SIG-M5 treated with dmso at 0.1 percent for 504 hours (cell line): ENCODE results near the gene CALHM1.
"Not testable (repeated sequence)": the region's sequence is repeated elsewhere in the genome, so short reads cannot be mapped to it uniquely, and the experiment has no call there.

ENCODE experiments used
- DNase-seq: peaks from one replicate; lab custom pipeline; 2025; ENCODE audit not compliant: unreplicated experiment; lab: John Stamatoyannopoulos, UW

The CALHM1 gene

DNA sequence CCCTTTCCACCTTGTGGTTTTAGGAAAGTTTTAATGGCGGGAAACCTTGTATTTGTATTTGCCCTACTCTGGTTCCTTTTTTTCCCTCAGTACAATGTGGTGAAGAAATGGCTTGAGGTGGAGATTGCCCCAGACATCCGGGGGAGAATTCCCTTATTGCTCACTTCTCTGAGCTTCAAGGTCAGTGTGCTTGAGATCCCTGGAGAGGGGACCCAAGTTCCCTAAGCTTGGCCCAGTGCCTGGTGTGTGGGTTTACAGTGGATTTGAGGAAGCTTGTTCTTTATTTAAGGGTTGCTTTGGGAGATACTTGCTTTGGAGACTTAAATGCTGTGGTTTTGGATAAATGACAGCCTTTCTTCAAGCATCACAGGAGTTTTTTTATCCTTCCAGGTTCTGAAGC lies 24.8 kb downstream of the CALHM1 start:
- DNase-seq = no peak

DNA sequence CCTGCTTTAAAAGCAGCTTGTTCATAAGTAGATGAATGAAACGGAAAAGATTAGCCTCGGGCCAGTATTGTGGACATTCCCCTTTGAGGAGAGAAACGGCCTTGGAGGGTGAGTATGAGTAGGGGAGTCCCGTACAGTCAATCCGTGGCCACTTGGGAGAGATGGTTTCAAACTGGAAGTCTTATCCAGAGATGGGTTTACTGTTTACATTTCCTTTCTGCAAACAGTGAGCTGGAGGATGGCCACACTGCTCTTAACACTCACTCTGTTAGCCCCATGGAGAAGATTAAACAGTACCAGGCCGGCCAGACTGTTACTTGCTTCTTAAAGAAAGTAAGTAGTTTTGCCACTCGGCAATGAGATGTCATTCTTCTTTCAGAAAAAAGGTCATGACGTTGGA lies 26.8 kb downstream of the CALHM1 start:
- DNase-seq = no peak

DNA sequence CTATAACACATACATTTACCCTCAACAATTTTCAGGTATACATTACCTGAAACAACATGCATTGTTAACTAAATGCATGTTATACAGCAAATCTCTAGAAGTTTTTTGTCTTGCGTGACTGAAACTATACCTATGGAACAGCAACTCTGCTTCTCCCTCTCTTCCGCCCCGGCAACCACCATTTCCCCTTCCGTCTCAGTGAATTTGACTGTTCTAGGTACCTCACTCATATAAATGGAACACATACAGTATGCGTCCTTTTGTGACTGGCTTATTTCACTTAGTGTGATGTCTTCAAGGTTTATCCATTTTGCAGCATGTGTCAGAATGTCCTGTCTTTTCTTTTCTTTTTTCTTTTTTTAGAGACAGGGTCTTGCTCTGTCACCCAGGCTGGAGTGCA lies 29.1 kb downstream of the CALHM1 start:
- no peak for DNase-seq

DNA sequence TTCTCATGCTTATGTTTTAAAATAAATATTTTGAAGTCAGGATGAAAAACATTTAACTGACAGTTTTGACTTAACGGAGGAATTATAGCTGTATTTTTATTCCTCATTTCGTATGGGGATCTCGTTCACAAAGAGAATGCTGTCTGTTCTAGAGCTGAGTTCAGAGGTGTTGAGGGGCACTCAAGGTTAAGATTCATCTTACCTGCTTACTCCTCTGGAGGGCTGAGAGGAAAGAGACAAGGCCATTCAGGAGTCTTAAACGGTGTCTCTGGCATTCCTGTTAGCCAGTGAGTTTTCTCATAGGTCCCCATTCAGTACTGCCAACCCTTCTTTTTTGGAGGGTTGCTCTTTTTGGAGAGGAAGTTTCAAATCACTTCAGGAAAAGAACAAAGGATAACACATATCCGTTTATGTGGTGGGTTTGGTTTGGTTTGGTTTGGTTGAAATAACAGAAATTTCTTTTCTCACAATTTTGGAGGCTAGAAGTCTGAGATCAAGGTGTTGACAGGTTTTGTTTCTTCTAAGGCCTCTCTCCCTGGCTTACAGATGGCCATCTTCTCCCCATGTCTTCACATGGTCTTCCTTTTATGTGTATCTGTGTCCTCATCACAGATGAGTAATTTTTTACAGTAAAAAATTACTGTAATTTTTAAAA lies 29.6 kb downstream of the CALHM1 start:
- no peak for DNase-seq

DNA sequence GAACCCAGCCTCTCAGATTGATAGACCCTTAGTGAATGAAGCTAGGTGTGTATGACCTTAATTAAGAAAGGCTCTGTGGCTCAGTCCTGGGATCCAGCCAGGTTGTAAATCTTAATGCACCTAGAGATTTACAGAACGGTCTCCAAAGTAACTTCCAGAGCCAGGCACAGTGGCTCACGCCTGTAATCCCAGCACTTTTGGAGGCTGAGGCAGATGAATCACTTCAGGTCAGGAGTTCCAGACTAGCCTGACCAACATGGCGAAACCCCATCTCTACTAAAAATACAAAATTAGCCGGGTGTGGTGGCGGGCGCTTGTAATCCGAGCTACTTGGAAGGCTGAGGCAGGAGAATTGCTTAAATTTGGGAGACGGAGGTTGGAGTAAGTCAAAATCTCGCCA lies 30.8 kb downstream of the CALHM1 start:
- DNase-seq = no peak

DNA sequence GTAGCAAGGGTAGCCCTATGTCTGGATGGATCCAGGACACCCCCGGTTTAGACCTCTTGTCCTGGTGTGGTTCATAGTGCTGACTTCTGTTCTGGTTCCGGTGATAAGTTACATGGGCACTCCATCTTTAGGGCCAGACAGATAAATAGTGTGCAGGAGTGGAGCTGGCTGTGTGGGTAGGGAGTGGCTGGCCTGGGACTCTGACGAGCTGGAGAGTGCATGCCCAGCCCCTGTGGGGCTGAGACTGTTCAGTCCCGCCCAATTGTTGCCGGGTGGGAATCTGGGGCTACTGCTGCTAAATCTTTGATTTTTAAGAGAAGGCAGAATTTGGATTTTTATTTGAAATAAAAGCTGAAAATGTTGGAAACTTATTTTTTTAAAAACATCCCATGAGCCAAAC lies 35.0 kb downstream of the CALHM1 start:
- DNase-seq = no peak

DNA sequence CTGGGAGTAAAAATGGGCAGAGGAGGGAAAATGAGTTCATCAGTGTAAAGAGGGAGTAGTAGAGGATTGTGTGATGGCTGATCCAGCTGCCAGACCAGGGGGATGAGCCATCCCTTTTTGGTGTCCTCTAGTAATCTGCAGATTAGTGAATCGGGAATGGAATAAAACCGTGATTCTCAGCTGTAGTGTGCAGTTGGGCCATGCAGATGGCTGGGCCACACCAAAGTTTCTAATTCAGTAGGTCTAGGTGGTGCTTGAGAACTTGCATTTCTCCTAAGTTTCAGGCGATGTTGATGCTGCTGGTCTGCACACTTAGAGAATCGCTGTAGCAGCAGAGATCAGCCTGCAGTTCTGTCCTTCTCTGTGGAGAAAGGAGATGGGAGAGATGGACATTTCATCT lies 39.6 kb downstream of the CALHM1 start:
- DNase-seq = no peak

DNA sequence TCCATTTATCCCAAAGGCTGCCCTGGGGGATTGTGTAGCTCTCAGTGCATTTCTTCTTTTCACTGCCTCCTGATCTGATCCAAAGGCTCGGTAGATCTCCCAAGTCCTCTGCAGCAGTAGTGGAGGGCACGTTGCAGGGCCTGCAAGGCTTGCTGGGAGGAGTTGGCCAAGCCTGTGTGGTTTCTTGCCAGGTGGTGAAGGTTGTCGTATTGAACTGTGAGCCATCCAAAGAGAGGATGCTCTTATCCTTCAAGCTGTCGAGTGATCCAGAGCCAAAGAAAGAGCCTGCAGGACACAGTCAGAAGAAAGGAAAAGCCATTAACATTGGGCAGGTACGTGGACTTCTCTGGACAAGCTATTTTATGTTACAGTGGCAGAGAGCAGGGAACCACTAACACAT lies 41.1 kb downstream of the CALHM1 start:
- no peak for DNase-seq

DNA sequence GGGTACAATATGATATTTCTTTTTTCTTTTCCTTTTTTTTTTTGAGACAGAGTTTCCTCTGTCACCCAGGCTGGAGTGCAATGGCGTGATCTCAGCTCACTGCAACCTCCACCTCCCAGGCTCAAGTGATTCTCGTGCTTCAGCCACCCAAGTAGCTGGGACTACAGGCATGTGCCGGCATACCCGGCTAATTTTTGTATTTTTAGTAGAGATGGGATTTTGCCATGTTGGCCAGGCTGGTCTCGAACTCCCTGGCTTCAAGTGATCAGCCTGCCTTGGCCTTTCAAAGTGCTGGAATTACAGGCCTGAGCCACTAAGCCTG lies 41.6 kb downstream of the CALHM1 start:
- DNase-seq = not testable (repeated sequence)

DNA sequence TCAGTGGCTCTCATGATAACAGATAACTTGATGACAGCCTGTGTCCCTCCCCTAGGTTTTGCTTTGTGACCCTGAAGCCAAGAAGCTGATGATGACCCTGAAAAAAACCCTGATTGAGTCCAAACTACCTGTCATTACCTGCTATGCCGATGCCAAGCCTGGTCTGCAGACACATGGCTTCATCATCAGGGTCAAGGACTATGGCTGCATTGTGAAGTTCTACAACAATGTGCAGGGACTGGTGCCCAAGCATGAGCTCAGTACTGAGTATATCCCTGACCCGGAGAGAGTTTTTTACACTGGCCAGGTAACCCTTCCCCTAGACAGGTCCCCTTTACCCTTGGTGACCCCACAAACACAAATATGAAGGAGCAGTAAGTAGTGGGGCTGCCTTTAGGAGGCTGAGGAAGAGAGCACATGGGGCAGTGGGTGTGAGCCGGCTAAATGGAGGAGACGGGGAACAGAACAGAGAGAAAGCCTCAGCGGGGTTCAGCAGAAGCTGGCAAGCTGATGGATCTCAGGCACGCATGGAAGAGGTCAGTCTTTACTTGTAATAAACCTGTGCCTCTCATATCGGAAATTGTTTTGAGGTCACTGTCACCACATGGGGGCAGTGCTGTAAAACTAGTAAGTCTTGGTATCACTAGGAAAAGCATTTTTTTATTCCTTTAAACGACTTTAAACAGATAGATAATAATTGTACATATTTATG lies 42.1 kb downstream of the CALHM1 start:
- DNase-seq = peak; percentile 30

DNA sequence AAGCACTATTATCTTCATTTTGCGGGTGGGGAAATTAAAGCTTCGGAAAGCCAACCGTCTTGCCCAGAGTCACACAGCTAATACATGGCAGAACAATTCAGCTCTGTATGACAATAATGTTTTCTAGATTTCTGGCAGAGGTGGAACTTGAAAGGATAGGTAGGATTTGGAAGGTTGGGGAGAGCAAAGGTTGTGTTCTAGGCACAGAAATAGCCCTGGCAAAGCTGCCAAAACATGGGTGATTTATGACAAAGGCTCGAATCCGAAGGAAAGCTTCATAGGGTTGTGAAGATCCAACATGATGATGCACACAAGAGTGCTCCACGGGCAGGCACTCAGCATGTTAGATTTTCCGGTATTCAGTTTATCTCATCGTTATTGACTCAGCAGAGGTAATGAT lies 43.1 kb downstream of the CALHM1 start:
- no peak for DNase-seq

DNA sequence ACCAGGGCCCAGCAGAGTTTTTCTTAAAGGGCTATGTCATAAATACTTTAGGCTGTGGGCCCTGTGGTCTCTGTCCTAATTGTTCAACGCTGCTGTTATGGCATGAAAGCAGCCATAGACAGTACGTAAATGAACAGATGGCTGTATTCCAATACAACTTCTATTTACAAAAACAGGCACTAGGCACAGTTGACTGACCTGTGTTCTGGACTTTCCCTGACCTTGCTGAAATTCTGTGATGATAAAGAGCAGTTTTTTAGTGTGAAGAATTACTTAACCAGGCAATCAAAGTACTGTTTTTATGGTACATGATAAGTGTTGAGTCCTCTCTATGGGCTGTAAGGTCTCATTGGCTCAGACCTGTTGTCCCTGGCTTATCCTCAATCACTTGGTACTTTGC lies 45.1 kb downstream of the CALHM1 start:
- DNase-seq = no peak
